Stomach smooth muscle (tissue), 2 donors: ENCODE results near the gene ANAPC1.
"Not testable (repeated sequence)": the region's sequence is repeated elsewhere in the genome, so short reads cannot be mapped to it uniquely, and the experiment has no call there.

ENCODE experiments used
- H3K27ac ChIP-seq: one replicate; pipeline ENCODE4 v1.7.0; 2013; ENCODE audit warnings: mild to moderate bottlenecking, low read length, inconsistent platforms
- H3K27me3 ChIP-seq, 2 donors: one replicate each; pipeline ENCODE4 v1.7.0; 2013; ENCODE audit warnings: low read length in 2 of 2; ENCODE audit not compliant: insufficient read depth in 2 of 2, control insufficient read depth in 1 of 2
- H3K36me3 ChIP-seq, 2 donors: one replicate each; pipeline ENCODE4 v1.7.0; 2013; ENCODE audit warnings: low read length in 2 of 2; ENCODE audit not compliant: control insufficient read depth in 2 of 2, insufficient read depth in 2 of 2
- H3K4me1 ChIP-seq: one replicate; pipeline ENCODE4 v1.7.0; 2013; ENCODE audit warnings: low read length; ENCODE audit not compliant: control insufficient read depth, insufficient read depth
- H3K4me3 ChIP-seq, 2 donors: one replicate each; pipeline ENCODE4 v1.7.0; 2013; ENCODE audit warnings: low read length in 2 of 2
- H3K9ac ChIP-seq, 2 donors: one replicate each; pipeline ENCODE4 v1.7.0; 2013; ENCODE audit warnings: low read length in 2 of 2, mild to moderate bottlenecking in 1 of 2
- H3K9me3 ChIP-seq, 2 donors: one replicate each; pipeline ENCODE4 v1.7.0; 2013; ENCODE audit warnings: low read length in 2 of 2; ENCODE audit not compliant: control insufficient read depth in 2 of 2
- donor health status: healthy.
- donor health status: Pancreatic carcinoma.

ANAPC1 gene

DNA sequence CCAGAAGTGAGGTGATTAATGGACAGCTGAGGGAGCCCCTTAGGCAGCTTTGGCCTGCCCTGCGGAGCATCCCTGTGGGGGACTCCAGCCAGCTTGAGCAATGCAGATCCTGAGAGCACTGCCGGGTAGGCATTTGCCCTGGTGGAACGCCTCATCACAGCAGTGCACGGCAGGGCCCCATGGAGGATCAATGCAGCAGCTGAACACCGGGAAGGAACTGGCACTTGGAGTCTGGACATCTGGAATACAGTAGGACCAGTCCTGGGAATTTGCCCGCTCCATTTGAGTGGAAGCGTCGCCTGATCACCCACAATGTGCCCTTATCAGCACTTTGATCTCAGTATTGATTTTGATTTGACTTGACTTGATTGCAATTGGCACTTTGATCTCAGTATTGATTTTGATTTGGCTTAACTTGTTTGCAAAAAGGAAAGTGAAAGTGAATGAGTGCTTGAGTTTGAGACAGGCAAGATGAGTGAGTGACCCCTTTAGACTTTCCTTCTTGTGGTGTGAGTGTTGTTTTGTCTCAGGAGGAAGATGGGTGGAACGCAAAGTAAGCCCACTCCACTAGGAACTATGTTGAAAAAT, 123.2 kb downstream of the ANAPC1 start:
- not testable (repeated sequence) for H3K9ac ChIP-seq, H3K9me3 ChIP-seq, H3K27ac ChIP-seq, H3K4me1 ChIP-seq, H3K36me3 ChIP-seq, H3K27me3 ChIP-seq, H3K4me3 ChIP-seq

DNA sequence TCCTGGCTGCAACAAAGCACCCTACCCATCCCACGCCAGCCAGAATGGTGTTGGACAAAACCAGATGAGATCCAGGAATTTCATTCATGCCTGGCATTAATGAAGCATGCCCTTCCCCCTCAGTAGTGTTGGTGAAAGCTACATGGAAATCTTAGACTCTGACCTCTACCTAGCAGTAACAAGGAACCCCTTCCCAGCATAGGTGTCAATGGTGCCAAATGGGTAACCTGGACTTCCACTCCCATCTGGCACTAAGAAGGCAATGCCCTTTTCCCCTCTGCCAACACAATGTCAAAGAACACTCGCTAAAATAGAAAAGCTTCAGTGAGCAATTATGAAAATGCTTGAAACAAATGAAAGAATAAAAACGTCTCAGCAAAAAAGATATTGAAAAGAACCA, 131.5 kb downstream of the ANAPC1 start:
- not testable (repeated sequence) for H3K9me3 ChIP-seq, H3K4me1 ChIP-seq, H3K4me3 ChIP-seq, H3K36me3 ChIP-seq, H3K9ac ChIP-seq, H3K27me3 ChIP-seq, H3K27ac ChIP-seq

- not testable (repeated sequence) for H3K36me3 ChIP-seq, H3K4me1 ChIP-seq
Observed at GRCh38 chr2:111750641-111751040, 133.4 kb downstream of the ANAPC1 start.

DNA sequence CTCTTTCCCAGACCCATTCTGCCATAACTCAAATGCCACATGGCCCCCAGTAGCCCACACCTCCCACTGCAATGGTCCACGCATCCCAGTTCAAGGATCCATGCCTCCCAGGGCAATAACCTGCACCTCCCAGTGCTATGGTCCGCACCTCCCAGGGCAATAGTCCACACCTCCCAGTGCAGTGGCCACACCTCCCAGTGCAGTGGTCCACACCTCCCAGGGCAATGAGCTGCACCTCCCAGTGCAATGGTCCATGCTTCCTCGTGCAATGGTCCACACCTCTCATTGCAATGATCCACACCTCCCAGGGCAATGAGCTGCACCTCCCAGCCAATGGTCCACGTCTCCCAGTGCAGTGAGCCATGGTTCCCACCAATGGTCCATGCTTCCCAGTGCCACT, 135.6 kb downstream of the ANAPC1 start:
- not testable (repeated sequence) for H3K36me3 ChIP-seq, H3K27ac ChIP-seq, H3K4me1 ChIP-seq, H3K4me3 ChIP-seq, H3K9me3 ChIP-seq, H3K27me3 ChIP-seq, H3K9ac ChIP-seq

More at GRCh38 chr2:111750641-111751040, 133.4 kb downstream of the ANAPC1 start:
- not testable (repeated sequence) for H3K27me3 ChIP-seq, H3K9me3 ChIP-seq, H3K9ac ChIP-seq, H3K4me3 ChIP-seq, H3K27ac ChIP-seq

DNA sequence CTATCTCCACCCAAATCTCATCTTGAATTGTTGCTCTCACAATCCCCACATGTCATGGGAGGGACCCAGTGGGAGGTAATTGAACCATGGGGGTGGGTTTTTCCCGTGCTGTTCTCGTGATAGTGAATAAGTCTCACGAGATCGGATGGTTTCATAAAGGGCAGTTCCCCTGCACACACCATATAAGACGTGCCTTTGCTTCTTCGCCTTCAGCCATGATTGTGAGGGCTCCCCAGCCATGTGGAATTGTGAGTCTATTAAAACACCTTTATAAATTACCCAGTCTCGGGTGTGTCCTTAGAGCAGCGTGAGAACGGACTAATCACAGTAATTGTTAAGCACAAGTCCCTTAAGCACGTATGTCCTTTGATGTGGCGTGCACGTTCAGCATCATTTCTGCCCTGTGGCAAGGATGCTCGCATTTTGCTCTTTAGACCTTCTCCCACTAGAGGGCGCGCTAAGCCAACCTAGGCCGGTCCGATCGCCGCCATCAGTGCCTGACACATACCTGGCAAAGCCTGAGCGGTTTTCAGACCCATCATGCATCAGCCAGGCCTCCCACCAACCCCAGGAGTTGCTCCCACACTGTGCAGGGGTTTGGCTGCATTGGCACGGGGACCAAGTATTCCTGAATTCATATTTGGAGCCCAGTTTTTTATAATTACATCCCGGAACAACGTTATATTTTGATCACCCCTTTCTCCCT, 136.4 kb downstream of the ANAPC1 start:
- H3K27ac ChIP-seq, H3K4me3 ChIP-seq, H3K27me3 ChIP-seq, H3K4me1 ChIP-seq, H3K9me3 ChIP-seq, H3K36me3 ChIP-seq, H3K9ac ChIP-seq: not testable (repeated sequence)

DNA sequence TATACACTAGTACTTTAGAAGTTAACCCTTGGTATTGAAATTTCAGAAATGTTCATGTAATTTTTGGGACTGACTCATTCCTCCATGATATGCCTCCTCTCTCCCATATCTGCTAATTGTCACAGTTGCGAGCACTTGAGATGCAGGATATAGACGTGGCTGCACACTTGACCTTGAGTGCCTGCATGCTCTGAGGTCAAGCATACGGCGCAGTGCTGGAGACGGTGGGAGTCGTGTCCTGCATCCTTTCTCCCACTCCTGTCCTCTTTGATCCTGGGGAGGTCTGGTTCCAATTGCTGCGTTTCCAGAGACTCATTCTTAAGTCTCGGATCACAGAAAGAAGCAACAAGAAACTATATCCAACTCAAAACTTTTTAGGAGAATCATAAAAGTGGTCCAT, 139.2 kb downstream of the ANAPC1 start:
- not testable (repeated sequence) for H3K27me3 ChIP-seq, H3K27ac ChIP-seq, H3K36me3 ChIP-seq, H3K4me1 ChIP-seq, H3K9ac ChIP-seq, H3K4me3 ChIP-seq, H3K9me3 ChIP-seq

GRCh38 chr2:111741517-111741916, 142.5 kb downstream of the ANAPC1 start:
- not testable (repeated sequence) for H3K27ac ChIP-seq, H3K9me3 ChIP-seq, H3K4me1 ChIP-seq, H3K4me3 ChIP-seq, H3K9ac ChIP-seq, H3K27me3 ChIP-seq, H3K36me3 ChIP-seq

DNA sequence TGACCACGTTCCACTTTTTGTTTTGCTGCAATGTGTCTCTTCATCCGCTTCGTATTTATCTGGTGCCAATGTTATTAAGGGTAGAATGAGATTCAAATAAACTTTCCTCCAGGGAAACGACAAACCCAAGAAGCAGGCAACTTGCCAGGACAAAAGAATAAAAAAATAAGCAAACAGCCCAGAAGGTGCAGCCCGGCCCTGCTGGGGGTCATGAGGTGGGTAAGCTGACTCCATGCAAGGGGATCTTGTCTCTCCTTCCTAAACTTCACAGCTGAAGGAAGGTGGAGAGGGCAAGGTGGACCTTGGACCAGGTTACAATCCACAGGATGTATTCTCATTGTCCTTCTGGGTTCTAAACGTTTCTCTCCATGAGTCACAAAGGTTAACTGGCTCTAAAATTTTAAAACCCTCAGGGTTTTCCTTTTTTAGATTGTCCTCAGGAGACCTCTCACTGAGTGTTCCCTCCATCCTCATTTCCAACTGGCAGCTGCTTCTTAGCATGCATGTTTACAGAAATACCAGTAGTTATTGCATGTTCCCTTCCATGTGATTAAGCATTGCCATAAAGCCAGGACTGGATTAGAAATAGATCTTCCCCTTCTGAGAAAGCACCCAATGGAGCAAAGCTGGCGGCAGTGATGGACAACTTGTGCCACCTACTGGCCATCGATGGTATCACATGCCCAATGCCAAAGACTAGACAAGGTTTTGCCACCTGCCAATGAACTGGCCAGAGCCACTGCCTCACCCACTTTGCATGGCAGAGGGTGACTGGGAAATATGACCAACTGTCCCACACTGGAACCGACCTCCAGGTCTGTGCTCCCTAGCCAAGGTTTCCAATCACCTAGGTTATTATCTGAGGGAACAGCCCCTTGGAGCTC, 147.9 kb downstream of the ANAPC1 start:
- H3K27ac ChIP-seq, H3K9me3 ChIP-seq, H3K9ac ChIP-seq, H3K4me1 ChIP-seq, H3K27me3 ChIP-seq, H3K36me3 ChIP-seq, H3K4me3 ChIP-seq: not testable (repeated sequence)

DNA sequence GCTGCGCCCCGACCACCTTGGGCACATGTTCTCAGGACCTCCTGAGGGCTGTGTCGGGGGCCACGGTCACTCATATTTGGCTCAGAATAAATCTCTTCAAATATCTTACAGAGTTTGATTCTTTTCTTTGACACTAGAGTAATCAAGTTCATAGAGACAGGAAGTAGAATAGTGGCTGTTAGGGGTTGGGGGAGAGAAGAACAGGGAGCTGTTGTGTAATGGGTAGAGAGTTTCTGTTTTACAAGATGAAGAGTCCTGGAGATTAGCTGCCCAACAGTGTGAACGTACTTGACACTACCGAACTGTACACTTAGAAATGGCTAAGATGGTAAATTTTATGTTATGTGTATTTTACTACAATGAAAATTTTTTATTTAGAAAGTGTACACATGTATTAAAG, 148.6 kb downstream of the ANAPC1 start:
- H3K9ac ChIP-seq, H3K4me3 ChIP-seq, H3K4me1 ChIP-seq, H3K27ac ChIP-seq, H3K36me3 ChIP-seq, H3K9me3 ChIP-seq, H3K27me3 ChIP-seq: not testable (repeated sequence)

DNA sequence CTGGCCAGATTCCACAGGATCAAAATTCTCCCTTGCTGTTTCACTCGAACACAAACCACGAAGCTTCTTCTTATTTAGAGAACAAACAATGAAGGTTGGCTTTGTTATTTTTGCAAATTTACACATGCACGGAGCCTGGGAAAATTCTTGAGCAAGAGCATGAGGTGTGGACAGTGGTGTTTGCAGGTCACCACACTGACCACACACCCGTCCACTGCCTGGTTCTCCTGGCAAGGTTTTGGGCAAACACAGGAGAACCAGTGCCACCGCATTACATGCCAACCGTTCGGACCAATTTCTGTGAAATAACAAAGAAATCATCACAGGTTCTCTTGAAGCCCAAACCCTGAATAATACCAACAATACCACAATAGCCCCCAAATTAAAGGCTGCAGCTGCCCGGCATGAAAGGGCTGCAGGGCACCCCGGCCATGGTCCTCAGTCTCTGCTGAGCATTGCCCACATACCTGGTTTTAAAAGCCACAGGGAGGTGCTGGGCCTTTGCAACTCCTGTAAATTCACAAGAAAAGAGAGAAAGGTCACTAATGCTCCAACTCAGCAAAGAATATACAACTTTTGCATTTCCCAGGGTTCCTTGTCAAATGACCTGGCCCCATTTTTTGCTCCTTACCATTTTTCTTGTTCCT, 154.1 kb downstream of the ANAPC1 start:
- H3K4me1 ChIP-seq, H3K9me3 ChIP-seq, H3K27ac ChIP-seq, H3K9ac ChIP-seq, H3K36me3 ChIP-seq, H3K4me3 ChIP-seq, H3K27me3 ChIP-seq: not testable (repeated sequence)
